GM21447 (cell line): ENCODE results near the gene PEX11B.
"Not testable (repeated sequence)": the region's sequence is repeated elsewhere in the genome, so short reads cannot be mapped to it uniquely, and the experiment has no call there.

Experiments used
- ATAC-seq: cut with Tn5 transposase; IDR thresholded peaks from one replicate; pipeline ENCODE4 v1.9.1; 2021; ENCODE audit not compliant: unreplicated experiment

The PEX11B gene

GRCh38 chr1:145953861-145954260 is 35.3 kb upstream of the PEX11B start:
- no peak for ATAC-seq

GRCh38 chr1:145952903-145953302 is 34.4 kb upstream of the PEX11B start:
- no peak for ATAC-seq

GRCh38 chr1:145951526-145951925 is 33.0 kb upstream of the PEX11B start:
- ATAC-seq = no peak

- no peak for ATAC-seq
These were observed 30.7 kb upstream of the PEX11B start for GRCh38 chr1:145949219-145949618.

- ATAC-seq = no peak
These were observed 29.0 kb upstream of the PEX11B start for GRCh38 chr1:145947551-145947950.

- ATAC-seq = no peak
These were observed 28.0 kb upstream of the PEX11B start for GRCh38 chr1:145946477-145946986.

- ATAC-seq = no peak
These were observed 26.0 kb upstream of the PEX11B start for GRCh38 chr1:145944532-145944931.

- ATAC-seq = no peak
These were observed 24.4 kb upstream of the PEX11B start for GRCh38 chr1:145942871-145943270.

- ATAC-seq = no peak
These were observed 23.9 kb upstream of the PEX11B start for GRCh38 chr1:145942405-145942804.

GRCh38 chr1:145937436-145937835 is 18.9 kb upstream of the PEX11B start:
- ATAC-seq = no peak

- ATAC-seq = no peak
These were observed 17.7 kb upstream of the PEX11B start for GRCh38 chr1:145936247-145936646.

- ATAC-seq = no peak
These were observed 17.2 kb upstream of the PEX11B start for GRCh38 chr1:145935708-145936107.

GRCh38 chr1:145932522-145933009 is 14.0 kb upstream of the PEX11B start:
- ATAC-seq = not testable (repeated sequence)

- no peak for ATAC-seq
These were observed 9.6 kb upstream of the PEX11B start for GRCh38 chr1:145927916-145928643.

GRCh38 chr1:145927063-145927886 is 8.8 kb upstream of the PEX11B start, which contains the start of gene RBM8A:
TSS of gene RBM8A (minus strand) at chr1:145927484. CDS start at chr1:145927426, 58 bp downstream.
- ATAC-seq = peak; percentile 97

- no peak for ATAC-seq
These were observed 8.2 kb upstream of the PEX11B start for GRCh38 chr1:145926686-145927062.

- ATAC-seq = no peak
These were observed 3.7 kb upstream of the PEX11B start for GRCh38 chr1:145922266-145922665.

GRCh38 chr1:145920297-145920696 is 1.8 kb upstream of the PEX11B start:
- ATAC-seq = not testable (repeated sequence)

GRCh38 chr1:145918992-145919939 is 749 bp upstream of the PEX11B start:
- ATAC-seq = peak; percentile 81

- ATAC-seq = no peak
These were observed 922 bp downstream of the PEX11B start for GRCh38 chr1:145917595-145917994.

- ATAC-seq = no peak
These were observed 1.8 kb downstream of the PEX11B start for GRCh38 chr1:145916745-145917144.
